Measurements from ENCODE around the gene PTEN.

GRCh38 chr10:87863053-87863943 is at the start of gene PTEN, which contains the start of gene KLLN:
- no peak for TF ChIP-seq CTCF (IDR thresholded peaks at IDR 0.05)
- no peak for TF ChIP-seq ZFX (IDR thresholded peaks at IDR 0.05; ENCODE audit: borderline replicate concordance)

Measured in 22Rv1 (cell line).